ENCODE measurements around the gene LRBA.

The LRBA gene

GRCh38 chr4:150988238-150988637, 26.8 kb downstream of the LRBA start:
- no peak for TF ChIP-seq CTCF (IDR thresholded peaks at IDR 0.05; ENCODE audit: borderline replicate concordance, control extremely low read depth, extremely low read depth, insufficient read depth, missing control alignments)
- DNase-seq (ENCODE audit: low spot score) = no peak
- in situ Hi-C loops (cut with MboI; ENCODE audit: low sequenced_read_pairs, unreplicated experiment) = no loop called here

- TF ChIP-seq CTCF (IDR thresholded peaks at IDR 0.05; ENCODE audit: borderline replicate concordance, control extremely low read depth, extremely low read depth, insufficient read depth, missing control alignments) = no peak
- in situ Hi-C loops (cut with MboI; ENCODE audit: low sequenced_read_pairs, unreplicated experiment) = no loop called here
- DNase-seq (ENCODE audit: low spot score) = no peak
Measured at GRCh38 chr4:150987204-150987603, 27.9 kb downstream of the LRBA start.

GRCh38 chr4:150986085-150986484, 29.0 kb downstream of the LRBA start:
- TF ChIP-seq CTCF (IDR thresholded peaks at IDR 0.05; ENCODE audit: borderline replicate concordance, control extremely low read depth, extremely low read depth, insufficient read depth, missing control alignments) = no peak
- DNase-seq (ENCODE audit: low spot score) = peak; percentile 22
- in situ Hi-C loops (cut with MboI; ENCODE audit: low sequenced_read_pairs, unreplicated experiment) = no loop called here

GRCh38 chr4:150983851-150984250, 31.2 kb downstream of the LRBA start:
- no peak for DNase-seq (ENCODE audit: low spot score)
- no peak for TF ChIP-seq CTCF (IDR thresholded peaks at IDR 0.05; ENCODE audit: borderline replicate concordance, control extremely low read depth, extremely low read depth, insufficient read depth, missing control alignments)
- in situ Hi-C loops (cut with MboI; ENCODE audit: low sequenced_read_pairs, unreplicated experiment) = no loop called here

- in situ Hi-C loops (cut with MboI; ENCODE audit: low sequenced_read_pairs, unreplicated experiment) = no loop called here
- TF ChIP-seq CTCF (IDR thresholded peaks at IDR 0.05; ENCODE audit: borderline replicate concordance, control extremely low read depth, extremely low read depth, insufficient read depth, missing control alignments) = no peak
- DNase-seq (ENCODE audit: low spot score) = no peak
Measured at GRCh38 chr4:150982557-150983233, 32.4 kb downstream of the LRBA start.

- TF ChIP-seq CTCF (IDR thresholded peaks at IDR 0.05; ENCODE audit: borderline replicate concordance, control extremely low read depth, extremely low read depth, insufficient read depth, missing control alignments) = no peak
- in situ Hi-C loops (cut with MboI; ENCODE audit: low sequenced_read_pairs, unreplicated experiment) = no loop called here
- no peak for DNase-seq (ENCODE audit: low spot score)
Measured at GRCh38 chr4:150978738-150979575, 36.1 kb downstream of the LRBA start.
